HG02610 (cell line): ENCODE results near the gene RCAN1.
A peak's percentile ranks its signal among the peaks of the same experiment; 100 is the strongest.

Experiments
- ATAC-seq: cut with Tn5 transposase; IDR thresholded peaks from one replicate; pipeline ENCODE4 v1.9.1; 2021; ENCODE audit warnings: mild to moderate bottlenecking, moderate library complexity; ENCODE audit not compliant: unreplicated experiment

RCAN1 gene

GRCh38 chr21:34545079-34545884 lies 69.6 kb downstream of the RCAN1 start:
- peak; percentile 87 for ATAC-seq

- no peak for ATAC-seq
Observed at GRCh38 chr21:34544032-34544496, 70.8 kb downstream of the RCAN1 start.

GRCh38 chr21:34543017-34543416 lies 71.9 kb downstream of the RCAN1 start:
- ATAC-seq = no peak

- no peak for ATAC-seq
Observed at GRCh38 chr21:34540206-34540605, 74.7 kb downstream of the RCAN1 start.

- ATAC-seq = no peak
Observed at GRCh38 chr21:34537838-34538237, 77.1 kb downstream of the RCAN1 start.

- ATAC-seq = no peak
Observed at GRCh38 chr21:34536820-34537219, 78.1 kb downstream of the RCAN1 start.

- no peak for ATAC-seq
Observed at GRCh38 chr21:34536311-34536710, 78.6 kb downstream of the RCAN1 start.

- no peak for ATAC-seq
Observed at GRCh38 chr21:34535886-34536285, 79.0 kb downstream of the RCAN1 start.

GRCh38 chr21:34534522-34534921 lies 80.4 kb downstream of the RCAN1 start:
- no peak for ATAC-seq

GRCh38 chr21:34533938-34534337 lies 81.0 kb downstream of the RCAN1 start:
- ATAC-seq = no peak

- ATAC-seq = no peak
Observed at GRCh38 chr21:34531399-34531798, 83.5 kb downstream of the RCAN1 start.

GRCh38 chr21:34530261-34530660 lies 84.7 kb downstream of the RCAN1 start:
- no peak for ATAC-seq

- no peak for ATAC-seq
Observed at GRCh38 chr21:34528131-34528561, 86.8 kb downstream of the RCAN1 start.

- no peak for ATAC-seq
Observed at GRCh38 chr21:34526618-34527290, 88.2 kb downstream of the RCAN1 start.

- ATAC-seq = no peak
Observed at GRCh38 chr21:34526241-34526617, 88.7 kb downstream of the RCAN1 start.

- ATAC-seq = no peak
Observed at GRCh38 chr21:34524646-34525601, 90.0 kb downstream of the RCAN1 start.

GRCh38 chr21:34523019-34523555 lies 91.8 kb downstream of the RCAN1 start:
- no peak for ATAC-seq

GRCh38 chr21:34522284-34522683 lies 92.6 kb downstream of the RCAN1 start:
- ATAC-seq = no peak

- no peak for ATAC-seq
Observed at GRCh38 chr21:34521561-34521960, 93.4 kb downstream of the RCAN1 start.

GRCh38 chr21:34520764-34521508 lies 94.0 kb downstream of the RCAN1 start:
- ATAC-seq = no peak
